H1 (cell line): Measurements from ENCODE around the gene DDX21. TPM values are rescaled to one million over a fixed set of nuclear protein-coding genes. Genes with fewer than 3 reads are reported as not detected.

ENCODE experiments used
- CTCF ChIA-PET: fragments of 300-600 bp; sonication (Branson Sonifier 250); formaldehyde crosslinking; loops from one replicate; lab custom pipeline; 2021; ENCODE audit not compliant: partially characterized antibody; lab: Charles Lee
- POLR2A ChIA-PET: fragments of 300-600 bp; sonication (Branson Sonifier 250); formaldehyde crosslinking; loops from one replicate; lab custom pipeline; 2021; ENCODE audit warnings: inconsistent platforms; ENCODE audit not compliant: partially characterized antibody; lab: Charles Lee
- DNase-seq, 2 experiments: peaks; one replicate each; pipeline versions ENCODE4 v3.0.0 to v3.0.0-alpha.2; 2010 to 2022; ENCODE audit warnings: low spot score in 2 of 2, low read depth in 1 of 2, mixed read lengths in 1 of 2
- FAIRE-seq: peaks from 2 replicates; lab custom pipeline; 2011; peaks lifted over from hg19 to GRCh38; lab: Jason Lieb, UNC
- H2AFZ ChIP-seq: 2 replicates; pipeline ENCODE4 v1.8.1; 2012; ENCODE audit warnings: low read length, inconsistent platforms
- H2AK5ac ChIP-seq: 2 replicates; pipeline ENCODE4 v1.6.1; 2013; ENCODE audit warnings: low read depth, low read length
- H2BK120ac ChIP-seq: replicated peaks from 2 replicates; pipeline ENCODE3; 2013; ENCODE audit warnings: low read depth, low read length, inconsistent platforms
- H2BK12ac ChIP-seq: 2 replicates; pipeline ENCODE4 v1.6.1; 2013; ENCODE audit warnings: low read depth, low read length
- H2BK15ac ChIP-seq: 2 replicates; pipeline ENCODE4 v1.6.1; 2013; ENCODE audit warnings: low read length
- H2BK20ac ChIP-seq: 2 replicates; pipeline ENCODE4 v1.6.1; 2013; ENCODE audit warnings: low read length
- H2BK5ac ChIP-seq: 2 replicates; pipeline ENCODE4 v1.6.1; 2013; ENCODE audit warnings: low read depth, low read length
- H3K14ac ChIP-seq: 2 replicates; pipeline ENCODE4 v1.6.1; 2013; ENCODE audit warnings: inconsistent platforms; ENCODE audit not compliant: insufficient read length
- H3K18ac ChIP-seq: 2 replicates; pipeline ENCODE4 v1.6.1; 2013; ENCODE audit warnings: low read length; ENCODE audit errors: extremely low read depth
- H3K23ac ChIP-seq: 2 replicates; pipeline ENCODE4 v1.6.1; 2013; ENCODE audit warnings: inconsistent platforms; ENCODE audit not compliant: insufficient read length
- H3K23me2 ChIP-seq: 2 replicates; pipeline ENCODE4 v1.6.1; 2013; ENCODE audit warnings: low read depth, low read length
- H3K27ac ChIP-seq: 2 replicates; pipeline ENCODE4 v1.6.1; 2011; ENCODE audit warnings: low read depth, low read length, inconsistent platforms
- H3K27me3 ChIP-seq, 4 experiments: replicated peaks in 1 of 4; 1 replicate in 1 of 4; 2 replicates in 3 of 4; pipeline versions ENCODE4 v1.6.1 to v1.8.1; 2011 to 2013; ENCODE audit warnings: low read length in 3 of 4, mild to moderate bottlenecking in 3 of 4, inconsistent platforms in 2 of 4, mixed read lengths in 2 of 4, moderate library complexity in 1 of 4; ENCODE audit not compliant: control insufficient read depth in 3 of 4, insufficient read depth in 3 of 4; ENCODE audit errors: extremely low read depth in 1 of 4
- H3K36me3 ChIP-seq, 4 experiments: 2 replicates each; pipeline versions ENCODE4 v1.6.1 to v1.8.1; 2011 to 2013; ENCODE audit warnings: mild to moderate bottlenecking in 4 of 4, low read length in 3 of 4, moderate library complexity in 2 of 4, control low read depth in 1 of 4, inconsistent platforms in 1 of 4; ENCODE audit not compliant: insufficient read depth in 4 of 4, control insufficient read depth in 2 of 4
- H3K4ac ChIP-seq: replicated peaks from 2 replicates; pipeline ENCODE3; 2013; ENCODE audit warnings: low read length, low read depth, mixed read lengths, inconsistent platforms; ENCODE audit not compliant: insufficient read length
- H3K4me1 ChIP-seq, 4 experiments: replicated peaks in 1 of 4; 1 replicate in 1 of 4; 2 replicates in 3 of 4; pipeline versions ENCODE4 v1.6.1 to v1.8.1; 2011 to 2013; ENCODE audit warnings: low read length in 3 of 4, inconsistent platforms in 2 of 4, mixed read lengths in 1 of 4; ENCODE audit not compliant: insufficient read depth in 4 of 4, control insufficient read depth in 3 of 4
- H3K4me2 ChIP-seq, 2 experiments: 2 replicates each; pipeline versions ENCODE4 v1.6.1 to v1.8.1; 2011 to 2013; ENCODE audit warnings: low read depth in 2 of 2, low read length in 2 of 2, control low read depth in 1 of 2, inconsistent platforms in 1 of 2, mild to moderate bottlenecking in 1 of 2; ENCODE audit not compliant: insufficient read depth in 1 of 2
- H3K4me3 ChIP-seq, 4 experiments: fragments of 200-600, 300-600 bp in 1 of 4; sonication (generic), shearing (Covaris generic), sonication (Bioruptor Twin) in 1 of 4; 2 replicates each; pipeline versions ENCODE4 v1.5.1 to v1.8.1; 2011 to 2016; ENCODE audit warnings: low read length in 4 of 4, low read depth in 3 of 4, control low read depth in 2 of 4, inconsistent platforms in 2 of 4, mild to moderate bottlenecking in 2 of 4, mixed read lengths in 1 of 4, moderate library complexity in 1 of 4; ENCODE audit not compliant: insufficient read depth in 2 of 4; ENCODE audit errors: extremely low read depth in 1 of 4
- H3K56ac ChIP-seq: replicated peaks from 2 replicates; pipeline ENCODE3; 2013; ENCODE audit warnings: low read depth, mild to moderate bottlenecking, mixed read lengths, low read length, inconsistent platforms; ENCODE audit not compliant: insufficient read length
- H3K79me1 ChIP-seq: 2 replicates; pipeline ENCODE4 v1.6.1; 2013; ENCODE audit warnings: low read depth, low read length, control low read depth
- H3K79me2 ChIP-seq, 2 experiments: 2 replicates each; pipeline versions ENCODE4 v1.6.1 to v1.8.1; 2012 to 2013; ENCODE audit warnings: low read length in 2 of 2, mild to moderate bottlenecking in 2 of 2, inconsistent platforms in 1 of 2; ENCODE audit not compliant: insufficient read depth in 2 of 2, control insufficient read depth in 1 of 2
- H3K9ac ChIP-seq, 4 experiments: replicated peaks in 1 of 4; 1 replicate in 1 of 4; 2 replicates in 3 of 4; pipeline versions ENCODE4 v1.6.1 to v1.8.1; 2011 to 2013; ENCODE audit warnings: low read depth in 3 of 4, low read length in 3 of 4, control low read depth in 2 of 4, mild to moderate bottlenecking in 2 of 4, moderate library complexity in 2 of 4, inconsistent platforms in 1 of 4; ENCODE audit errors: extremely low read depth in 1 of 4
- H3K9me3 ChIP-seq, 2 experiments: 2 replicates each; pipeline versions ENCODE4 v1.6.1 to v1.8.1; 2012 to 2013; ENCODE audit warnings: mild to moderate bottlenecking in 2 of 2, moderate library complexity in 2 of 2, control low read depth in 1 of 2, inconsistent platforms in 1 of 2, low read depth in 1 of 2, low read length in 1 of 2, mixed read lengths in 1 of 2; ENCODE audit not compliant: insufficient read depth in 2 of 2
- H4K20me1 ChIP-seq, 2 experiments: replicated peaks in 1 of 2; 2 replicates each; pipeline versions ENCODE3 to v1.8.1; 2011 to 2013; ENCODE audit warnings: inconsistent platforms in 2 of 2, low read length in 2 of 2, mild to moderate bottlenecking in 1 of 2; ENCODE audit not compliant: insufficient read depth in 2 of 2, control insufficient read depth in 1 of 2
- H4K5ac ChIP-seq: 2 replicates; pipeline ENCODE4 v1.6.1; 2013; ENCODE audit warnings: low read length, low read depth, mixed read lengths, inconsistent platforms; ENCODE audit not compliant: insufficient read length
- H4K8ac ChIP-seq: 2 replicates; pipeline ENCODE4 v1.8.0; 2013; ENCODE audit warnings: mild to moderate bottlenecking, moderate library complexity, low read length, inconsistent platforms; ENCODE audit not compliant: insufficient read depth; ENCODE audit errors: extremely low read depth
- H4K91ac ChIP-seq: replicated peaks from 2 replicates; pipeline ENCODE3; 2013; ENCODE audit warnings: low read length, mixed read lengths, inconsistent platforms; ENCODE audit not compliant: insufficient read length
- ASH2L ChIP-seq: fragments of 200-600, 300-600 bp; sonication (generic); IDR thresholded peaks from one replicate; pipeline ENCODE4 v1.7.1; 2017; ENCODE audit warnings: low read length
- CHD2 ChIP-seq: IDR thresholded peaks from 2 replicates; pipeline ENCODE4 v1.6.1; 2012; ENCODE audit warnings: low read length, improper control_type of control experiment
- FOSL1 ChIP-seq: IDR thresholded peaks from 2 replicates; pipeline ENCODE4 v1.6.1; 2011; ENCODE audit warnings: mild to moderate bottlenecking, low read depth, low read length, moderate library complexity; ENCODE audit not compliant: insufficient read depth
- KDM4A ChIP-seq: IDR thresholded peaks from one replicate; pipeline ENCODE4 v1.7.1; 2012; ENCODE audit warnings: low read depth, mild to moderate bottlenecking, moderate library complexity, low read length, inconsistent platforms; ENCODE audit not compliant: severe bottlenecking
- MAFK ChIP-seq: IDR thresholded peaks from 2 replicates; pipeline ENCODE4 v1.6.1; 2012; ENCODE audit warnings: low read depth, mild to moderate bottlenecking, improper control_type of control experiment, low read length
- SIX5 ChIP-seq: IDR thresholded peaks from 2 replicates; pipeline ENCODE4 v1.6.1; 2011; ENCODE audit warnings: mild to moderate bottlenecking, low read depth, low read length
- YY1 ChIP-seq: IDR thresholded peaks from 2 replicates; pipeline ENCODE4 v1.6.1; 2011; ENCODE audit warnings: low read depth, mild to moderate bottlenecking, low read length
- WGBS, 2 experiments: shearing (Covaris generic) in 1 of 2; methylation state at CpG; one replicate each; pipeline versions ENCODE4 v1.1.6 to v1.1.7; 2013 to 2015; ENCODE audit warnings: low lambda C conversion rate in 2 of 2, mixed read lengths in 2 of 2, inconsistent platforms in 1 of 2, low coverage in 1 of 2, missing lambda C conversion rate in 1 of 2; ENCODE audit not compliant: insufficient replicate concordance in 2 of 2, insufficient coverage in 1 of 2, insufficient read length in 1 of 2; ENCODE audit errors: extremely low coverage in 1 of 2, missing lambda C conversion rate in 1 of 2; 5-methylcytosine and 5-hydroxymethylcytosine counted together
- polyA plus RNA-seq, 7 experiments: library from polyadenylated mRNA; depleted of rRNA in 3 of 7; stranded (reverse) in 5 of 7; unstranded in 2 of 7; fragments of >200 nt in 5 of 7; fragments of 200-250 nt in 2 of 7; gene quantifications; 1 replicate in 5 of 7; 2 replicates in 1 of 7; 4 replicates in 1 of 7; pipeline versions ENCODE4 v1.2.1 to v1.2.3, GENCODE V29; 2011 to 2013; ENCODE audit warnings: missing spikeins in 2 of 7, mixed read lengths in 2 of 7
- total RNA-seq: library from RNA; stranded (reverse); fragmentation: NEBNext Ultra II Directional; extraction: Animal tissue kit (Norgen Biotek cat#: 25700); gene quantifications from 2 replicates; pipeline ENCODE4 v1.2.1, GENCODE V29; 2021

Gene DDX21
- total and polyA plus RNA-seq, 2 of the 8 experiments (the other 6 are each of a cell fraction or from before 2014, with no cell fraction given) = 67.0 to 195 TPM

DNA sequence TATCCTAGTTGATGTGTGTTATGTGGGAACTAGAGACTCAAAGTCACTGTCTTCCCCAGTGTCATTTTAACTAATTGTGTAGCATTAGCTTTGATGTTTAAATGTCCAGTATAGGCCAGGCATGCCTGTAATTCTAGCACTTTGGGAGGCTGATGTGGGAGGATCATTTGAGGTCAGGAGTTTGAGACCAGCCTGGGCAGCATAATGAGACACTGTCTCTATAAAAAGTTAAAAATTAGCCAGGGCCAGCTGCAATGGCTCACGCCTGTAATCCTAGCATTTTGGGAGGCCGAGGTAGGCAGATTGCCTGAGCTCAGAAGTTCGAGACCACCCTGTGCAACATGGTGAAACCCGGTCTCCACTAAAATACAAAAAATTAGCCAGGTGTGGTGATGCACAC lies 30.5 kb upstream of the DDX21 start:
- no peak overlapping the region for H3K23ac ChIP-seq
- H4K5ac ChIP-seq = no peak overlapping the region
- H3K9ac ChIP-seq = no peak overlapping the region; a peak in 1 of 7 replicates
- H2BK12ac ChIP-seq = no peak overlapping the region
- no peak overlapping the region for H3K14ac ChIP-seq
- ChIA-PET CTCF (interaction anchor here (1.2 kb wide), 1 partner anchor 10 kb away, joined by 4 read pairs; no protein-coding TSS in a partner anchor), POLR2A (interaction anchor here (0.9 kb wide), 1 partner anchor 24 kb away, joined by 3 read pairs; no protein-coding TSS in a partner anchor)
- H3K4me2 ChIP-seq = no peak overlapping the region
- no peak overlapping the region for H2BK20ac ChIP-seq
- no peak overlapping the region for H2AK5ac ChIP-seq
- no peak overlapping the region for H3K27ac ChIP-seq
- no peaks in the 10 kb centered on the region for H3K4me1 ChIP-seq
- H2BK120ac ChIP-seq = no peak overlapping the region
- no peak overlapping the region for H3K56ac ChIP-seq
- no peak overlapping the region for H4K8ac ChIP-seq
- FAIRE-seq (no peak), DNase-seq (no peak)
- H3K4ac ChIP-seq = no peak overlapping the region
- H3K79me2 ChIP-seq = no peaks in the 10 kb centered on the region
- no peak overlapping the region for H2BK15ac ChIP-seq
- no peak overlapping the region for H3K4me3 ChIP-seq
- WGBS, 2 experiments = 85% methylated on average over 4 of the region's 4 CpGs; no CpG with 5 or more reads in 1 of the 2 experiments
- no peak overlapping the region for H2AFZ ChIP-seq
- no peak overlapping the region for H4K91ac ChIP-seq
- no peaks in the 10 kb centered on the region for H3K79me1 ChIP-seq
- no peaks in the 10 kb centered on the region; a peak in 1 of 8 replicates for H3K36me3 ChIP-seq
- H2BK5ac ChIP-seq = no peak overlapping the region
- H3K9me3 ChIP-seq = no peaks in the 10 kb centered on the region
- no peaks in the 10 kb centered on the region for H3K23me2 ChIP-seq
- no peak overlapping the region for H3K18ac ChIP-seq
- H3K27me3 ChIP-seq = no peaks in the 10 kb centered on the region
- H4K20me1 ChIP-seq = peaks cover 0 to 1% of the 10 kb centered on the region in 2 experiments
- no peak for TF ChIP-seq ASH2L
- TF ChIP-seq KDM4A = no peak
- no peak for TF ChIP-seq MAFK
- no peak for TF ChIP-seq SIX5
- no peak for TF ChIP-seq CHD2
- no peak for TF ChIP-seq FOSL1
- TF ChIP-seq YY1 = no peak
